ENCODE measurements around the gene FIG4. TPM values are rescaled to one million over a fixed set of nuclear protein-coding genes. Genes with fewer than 3 reads are reported as not detected.

The FIG4 gene
- total RNA-seq, 1 experiment from 2014 or later = 15.7 TPM

DNA sequence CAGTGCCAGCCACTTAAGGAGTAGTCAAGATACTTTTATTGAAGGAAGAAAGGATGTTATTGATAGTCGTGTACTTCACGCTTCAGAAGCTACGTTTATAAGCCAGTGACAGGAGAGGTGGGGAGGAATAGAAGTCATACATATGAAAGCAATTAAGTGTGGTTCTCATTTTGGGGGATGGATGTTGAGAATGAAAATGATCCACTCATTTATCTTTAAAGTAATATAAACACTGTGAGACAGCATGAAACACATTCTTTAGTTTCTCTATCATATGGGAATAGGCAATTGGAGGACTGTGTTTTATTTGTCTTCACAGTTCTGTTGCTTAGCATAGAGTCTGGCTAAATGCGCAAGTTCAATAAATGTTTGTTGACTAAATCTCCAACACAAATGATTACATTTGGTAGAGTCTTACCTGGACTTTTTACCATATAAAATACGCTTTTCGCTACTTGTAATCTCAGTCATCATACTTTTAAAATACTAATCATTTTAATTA lies 35.3 kb upstream of the FIG4 start:
- Histone ChIP-seq H3K4me2 (ENCODE audit: low read length) (no peak overlapping the region), H2AFZ (ENCODE audit: low read depth, low read length, poor library complexity, severe bottlenecking) (no peak overlapping the region), H3K79me2 (ENCODE audit: insufficient read depth, low read length) (no peaks in the 10 kb centered on the region), H3K9ac (ENCODE audit: low read length) (no peak overlapping the region), H3K9me2 (ENCODE audit: insufficient read depth) (no peaks in the 10 kb centered on the region), H3K9me3 (ENCODE audit: control insufficient read depth in 1 of 2, insufficient read depth in 1 of 2, low read depth in 1 of 2, low read length in 2 of 2) (no peaks in the 10 kb centered on the region), H3K4me3 (replicated peaks in 1 of 2; ENCODE audit: low read depth in 1 of 2, low read length in 2 of 2) (no peak overlapping the region), H4K20me1 (ENCODE audit: insufficient read depth) (no peaks in the 10 kb centered on the region), H3K4me1 (ENCODE audit: control insufficient read depth in 1 of 2, insufficient read depth in 2 of 2, low read length in 2 of 2) (peaks cover 0 to 5% of the 10 kb centered on the region in 2 experiments; a peak in 1 of 4 replicates), H3K27ac (ENCODE audit: low read depth, low read length) (no peak overlapping the region), H3K36me3 (ENCODE audit: control insufficient read depth in 1 of 2, insufficient read depth in 2 of 2, low read length in 2 of 2) (no peaks in the 10 kb centered on the region), H3K27me3 (ENCODE audit: insufficient read depth, low read length) (no peaks in the 10 kb centered on the region)
- ChIA-PET POLR2A (no interaction called here), CTCF (no interaction called here), RAD21 (ENCODE audit: low non-redundant PET in 1 of 2, low total read pairs in 2 of 2, uncharacterized antibody in 2 of 2, unreplicated experiment in 2 of 2) (no interaction called here)
- DNase-seq (ENCODE audit: low read depth, low spot score) (no peak), ATAC-seq (no peak)
- intact Hi-C loops (cut with micrococcal nuclease) = no loop called here
- BruUV-seq (replicated peaks) = no TSS peak
- TF ChIP-seq JUND (IDR thresholded peaks at IDR 0.05) (no peak), EZH2phosphoT487 (IDR thresholded peaks at IDR 0.05; ENCODE audit: borderline replicate concordance) (no peak), TCF7L2 (IDR thresholded peaks at IDR 0.05; ENCODE audit: borderline replicate concordance, extremely low read depth, insufficient read depth, insufficient read length) (no peak)
- TF ChIP-seq, protein P1, sequence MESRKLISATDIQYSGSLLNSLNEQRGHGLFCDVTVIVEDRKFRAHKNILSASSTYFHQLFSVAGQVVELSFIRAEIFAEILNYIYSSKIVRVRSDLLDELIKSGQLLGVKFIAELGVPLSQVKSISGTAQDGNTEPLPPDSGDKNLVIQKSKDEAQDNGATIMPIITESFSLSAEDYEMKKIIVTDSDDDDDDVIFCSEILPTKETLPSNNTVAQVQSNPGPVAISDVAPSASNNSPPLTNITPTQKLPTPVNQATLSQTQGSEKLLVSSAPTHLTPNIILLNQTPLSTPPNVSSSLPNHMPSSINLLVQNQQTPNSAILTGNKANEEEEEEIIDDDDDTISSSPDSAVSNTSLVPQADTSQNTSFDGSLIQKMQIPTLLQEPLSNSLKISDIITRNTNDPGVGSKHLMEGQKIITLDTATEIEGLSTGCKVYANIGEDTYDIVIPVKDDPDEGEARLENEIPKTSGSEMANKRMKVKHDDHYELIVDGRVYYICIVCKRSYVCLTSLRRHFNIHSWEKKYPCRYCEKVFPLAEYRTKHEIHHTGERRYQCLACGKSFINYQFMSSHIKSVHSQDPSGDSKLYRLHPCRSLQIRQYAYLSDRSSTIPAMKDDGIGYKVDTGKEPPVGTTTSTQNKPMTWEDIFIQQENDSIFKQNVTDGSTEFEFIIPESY (IDR thresholded peaks at IDR 0.05; ENCODE audit: extremely low read depth, insufficient replicate concordance, low read length) = no peak

DNA sequence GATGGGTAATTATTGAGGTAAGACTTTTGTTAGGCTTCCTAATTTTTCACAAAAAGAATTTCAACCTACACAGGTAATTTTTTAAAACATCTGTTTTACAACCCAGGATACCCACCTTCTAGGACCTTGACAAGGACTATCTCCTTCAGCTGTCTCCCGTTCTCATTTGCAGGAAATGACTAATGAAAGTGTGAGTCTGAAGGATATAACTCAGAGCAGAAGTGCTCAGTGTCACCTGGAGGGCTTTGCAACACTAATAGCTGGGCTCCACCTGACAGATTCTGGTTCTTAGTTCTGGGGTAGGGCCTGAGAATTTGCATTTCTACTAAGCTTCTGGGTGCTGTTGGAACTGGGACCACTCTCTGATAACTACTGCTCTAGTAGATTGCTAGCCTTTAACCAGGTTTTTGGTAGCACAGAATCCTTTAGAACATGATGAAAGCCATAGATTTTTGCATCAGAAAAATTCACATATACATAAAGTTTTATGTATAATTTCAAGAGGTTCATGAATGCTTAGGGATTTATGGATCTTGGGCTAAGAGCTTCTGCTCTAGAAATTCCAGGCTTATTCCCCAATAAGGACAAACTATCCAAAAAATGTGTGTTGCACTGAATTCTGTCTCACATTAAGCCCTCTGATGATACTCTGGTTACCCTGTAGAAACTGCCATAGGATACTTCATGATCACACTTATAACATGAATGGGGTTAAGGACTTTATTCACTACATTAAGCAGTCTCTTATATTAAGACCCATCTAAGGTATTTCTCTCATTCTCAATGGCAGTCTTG lies 30.4 kb upstream of the FIG4 start:
- no peak overlapping the region for H3K4me3 ChIP-seq (replicated peaks in 1 of 2; ENCODE audit: low read depth in 1 of 2, low read length in 2 of 2)
- no peak overlapping the region for H3K27ac ChIP-seq (ENCODE audit: low read depth, low read length)
- TF ChIP-seq FOSL1 (IDR thresholded peaks at IDR 0.05; ENCODE audit: low read depth) = peak; percentile 13; the same call in 1 of the 2 replicates
- TF ChIP-seq CBX3 (IDR thresholded peaks at IDR 0.05; ENCODE audit: low read depth) = no peak
- TF ChIP-seq ZFX (IDR thresholded peaks at IDR 0.05) = no peak
- intact Hi-C loops (cut with micrococcal nuclease) = no loop called here
- no peaks in the 10 kb centered on the region for H4K20me1 ChIP-seq (ENCODE audit: insufficient read depth)
- no peak overlapping the region for H2AFZ ChIP-seq (ENCODE audit: low read depth, low read length, poor library complexity, severe bottlenecking)
- H3K9ac ChIP-seq (ENCODE audit: low read length) = no peak overlapping the region
- RAD21 ChIA-PET (ENCODE audit: low non-redundant PET in 1 of 2, low total read pairs in 2 of 2, uncharacterized antibody in 2 of 2, unreplicated experiment in 2 of 2) = no interaction called here
- CTCF ChIA-PET = no interaction called here
- BruUV-seq (replicated peaks) = no TSS peak
- H3K9me3 ChIP-seq (ENCODE audit: control insufficient read depth in 1 of 2, insufficient read depth in 1 of 2, low read depth in 1 of 2, low read length in 2 of 2) = no peaks in the 10 kb centered on the region
- H3K4me1 ChIP-seq (ENCODE audit: control insufficient read depth in 1 of 2, insufficient read depth in 2 of 2, low read length in 2 of 2) = peaks cover 0 to 5% of the 10 kb centered on the region in 2 experiments; a peak in 1 of 4 replicates
- POLR2A ChIA-PET = no interaction called here
- H3K27me3 ChIP-seq (ENCODE audit: insufficient read depth, low read length) = no peaks in the 10 kb centered on the region
- H3K4me2 ChIP-seq (ENCODE audit: low read length) = no peak overlapping the region
- no peaks in the 10 kb centered on the region for H3K79me2 ChIP-seq (ENCODE audit: insufficient read depth, low read length)
- no peak for DNase-seq (ENCODE audit: low read depth, low spot score)
- no peaks in the 10 kb centered on the region for H3K36me3 ChIP-seq (ENCODE audit: control insufficient read depth in 1 of 2, insufficient read depth in 2 of 2, low read length in 2 of 2)
- H3K9me2 ChIP-seq (ENCODE audit: insufficient read depth) = no peaks in the 10 kb centered on the region
- ATAC-seq = no peak

Measured in HCT116 (cell line).